MM.1S (cell line): ENCODE measurements around the gene PRR14.

ENCODE experiments used
- DNase-seq: peaks from one replicate; pipeline ENCODE4 v3.0.0-alpha.2; 2015
- H2AFZ ChIP-seq: fragments of 300-600 bp; sonication (generic); 2 replicates; pipeline ENCODE4 v1.6.0; 2016; ENCODE audit warnings: antibody characterized with exemption, low read length
- H3F3A ChIP-seq: fragments of 300-600 bp; sonication (generic); 2 replicates; pipeline ENCODE4 v1.6.1; 2016; ENCODE audit warnings: mild to moderate bottlenecking, antibody characterized with exemption, low read length, moderate library complexity, mixed read lengths; ENCODE audit not compliant: insufficient read depth
- H3K27ac ChIP-seq: fragments of 300-600 bp; sonication (generic); 2 replicates; pipeline ENCODE4 v1.5.1; 2016; ENCODE audit warnings: mild to moderate bottlenecking, low read length
- H3K27me3 ChIP-seq: fragments of 300-600 bp; sonication (generic); replicated peaks from 2 replicates; pipeline ENCODE4 v1.6.0; 2016; ENCODE audit warnings: low read length; ENCODE audit not compliant: insufficient read depth
- H3K36me3 ChIP-seq: fragments of 300-600 bp; sonication (generic); replicated peaks from 2 replicates; pipeline ENCODE4 v1.6.1; 2016; ENCODE audit warnings: mild to moderate bottlenecking, low read length, mixed read lengths; ENCODE audit not compliant: insufficient read depth
- H3K4me1 ChIP-seq: fragments of 300-600 bp; sonication (generic); 2 replicates; pipeline ENCODE4 v1.6.1; 2016; ENCODE audit warnings: low read length, mixed read lengths
- H3K4me2 ChIP-seq: fragments of 300-600 bp; sonication (generic); 2 replicates; pipeline ENCODE4 v1.6.0; 2016; ENCODE audit warnings: low read depth, low read length
- H3K4me3 ChIP-seq: fragments of 300-600 bp; sonication (generic); 2 replicates; pipeline ENCODE4 v1.5.1; 2016; ENCODE audit warnings: low read length, mixed read lengths
- H3K79me2 ChIP-seq: fragments of 300-600 bp; sonication (generic); 2 replicates; pipeline ENCODE4 v1.6.1; 2016; ENCODE audit warnings: mixed run types, low read length, mixed read lengths
- H3K9ac ChIP-seq: fragments of 300-600 bp; sonication (generic); 2 replicates; pipeline ENCODE4 v1.6.1; 2016; ENCODE audit warnings: low read length, mixed read lengths
- H3K9me2 ChIP-seq: fragments of 300-600 bp; sonication (generic); replicated peaks from 2 replicates; pipeline ENCODE4 v1.6.1; 2016; ENCODE audit warnings: mild to moderate bottlenecking, low read length, mixed read lengths; ENCODE audit not compliant: insufficient read depth
- H3K9me3 ChIP-seq: fragments of 300-600 bp; sonication (generic); replicated peaks from 2 replicates; pipeline ENCODE4 v1.6.1; 2016; ENCODE audit warnings: mild to moderate bottlenecking, low read length, mixed read lengths; ENCODE audit not compliant: insufficient read depth
- H4K20me1 ChIP-seq: fragments of 300-600 bp; sonication (generic); 2 replicates; pipeline ENCODE4 v1.6.1; 2016; ENCODE audit warnings: mild to moderate bottlenecking, low read length, moderate library complexity, mixed read lengths; ENCODE audit not compliant: insufficient read depth
- EZH2 ChIP-seq: fragments of 300-600 bp; sonication (generic); optimal IDR thresholded peaks from 2 replicates; pipeline ENCODE3; 2017; ENCODE audit warnings: low read depth, mild to moderate bottlenecking, antibody characterized with exemption, low read length, mixed read lengths
- EZH2phosphoT487 ChIP-seq: fragments of 300-600 bp; sonication (generic); IDR thresholded peaks from 2 replicates; pipeline ENCODE4 v1.6.1; 2018; ENCODE audit warnings: antibody characterized with exemption, low read length
- TF ChIP-seq, protein P1 (sequence below): fragments of 300-600 bp; sonication (generic); IDR thresholded peaks from 2 replicates; pipeline ENCODE4 v1.5.1; 2016; ENCODE audit warnings: antibody characterized with exemption, low read length, mixed read lengths

PRR14 gene

DNA sequence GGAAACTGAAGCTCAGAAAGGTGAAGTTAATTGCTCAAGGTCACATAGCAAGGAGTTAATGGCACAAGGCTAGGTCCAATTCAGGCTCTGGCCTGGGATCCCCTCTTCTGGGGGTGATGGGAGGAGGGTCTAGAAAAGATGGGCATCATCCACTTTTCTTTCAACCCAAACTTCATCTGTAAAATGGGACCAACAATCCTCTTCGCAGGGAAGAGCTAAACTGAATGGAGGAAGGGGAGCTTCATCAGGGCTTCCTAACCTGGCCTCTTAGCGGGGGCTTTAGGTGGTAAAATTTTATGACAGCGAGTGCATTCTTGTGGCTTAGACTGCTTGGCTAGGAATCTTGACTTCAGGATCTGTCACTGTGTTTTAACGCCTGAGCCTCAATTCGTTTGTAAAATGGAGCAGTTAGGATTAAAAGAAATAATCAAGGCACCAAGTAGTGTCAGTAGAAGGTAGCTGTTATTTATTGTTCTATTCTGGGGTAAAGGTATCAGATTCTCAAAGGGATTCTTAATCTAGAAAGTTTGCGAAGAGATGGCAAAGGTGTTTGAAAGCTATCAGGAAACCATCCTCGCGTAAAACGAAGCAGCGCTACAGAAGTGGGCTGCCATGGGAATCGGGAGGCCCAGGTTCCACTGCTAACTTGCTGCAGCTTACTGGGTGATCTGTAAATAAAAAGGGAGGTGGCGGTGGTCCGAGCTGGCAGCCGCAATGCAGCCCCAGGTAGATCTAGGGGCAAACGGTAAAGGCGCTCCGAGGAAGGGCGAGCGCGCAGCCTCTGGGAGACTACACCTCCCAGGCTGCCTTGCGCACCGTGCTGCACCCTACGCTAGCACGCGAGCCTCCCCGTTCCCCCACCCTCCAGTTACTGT is 46.7 kb downstream of the PRR14 start:
- Histone ChIP-seq H3F3A (peaks cover 11% of the 10 kb centered on the region; the same call in 1 of the 2 replicates), H3K4me3 (peak overlapping the region; percentile 97), H3K9me3 (no peaks in the 10 kb centered on the region), H3K27me3 (no peaks in the 10 kb centered on the region), H4K20me1 (peaks cover 10% of the 10 kb centered on the region), H3K9me2 (no peaks in the 10 kb centered on the region), H3K36me3 (peaks cover 14% of the 10 kb centered on the region), H2AFZ (peak overlapping the region; percentile 84), H3K27ac (peak overlapping the region; percentile 99; the same call in 1 of the 2 replicates), H3K4me2 (peak overlapping the region; percentile 92), H3K79me2 (peaks cover 39% of the 10 kb centered on the region), H3K9ac (peak overlapping the region; percentile 100), H3K4me1 (peaks cover 19% of the 10 kb centered on the region)
- TF ChIP-seq, protein P1, sequence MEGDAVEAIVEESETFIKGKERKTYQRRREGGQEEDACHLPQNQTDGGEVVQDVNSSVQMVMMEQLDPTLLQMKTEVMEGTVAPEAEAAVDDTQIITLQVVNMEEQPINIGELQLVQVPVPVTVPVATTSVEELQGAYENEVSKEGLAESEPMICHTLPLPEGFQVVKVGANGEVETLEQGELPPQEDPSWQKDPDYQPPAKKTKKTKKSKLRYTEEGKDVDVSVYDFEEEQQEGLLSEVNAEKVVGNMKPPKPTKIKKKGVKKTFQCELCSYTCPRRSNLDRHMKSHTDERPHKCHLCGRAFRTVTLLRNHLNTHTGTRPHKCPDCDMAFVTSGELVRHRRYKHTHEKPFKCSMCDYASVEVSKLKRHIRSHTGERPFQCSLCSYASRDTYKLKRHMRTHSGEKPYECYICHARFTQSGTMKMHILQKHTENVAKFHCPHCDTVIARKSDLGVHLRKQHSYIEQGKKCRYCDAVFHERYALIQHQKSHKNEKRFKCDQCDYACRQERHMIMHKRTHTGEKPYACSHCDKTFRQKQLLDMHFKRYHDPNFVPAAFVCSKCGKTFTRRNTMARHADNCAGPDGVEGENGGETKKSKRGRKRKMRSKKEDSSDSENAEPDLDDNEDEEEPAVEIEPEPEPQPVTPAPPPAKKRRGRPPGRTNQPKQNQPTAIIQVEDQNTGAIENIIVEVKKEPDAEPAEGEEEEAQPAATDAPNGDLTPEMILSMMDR = no peak
- TF ChIP-seq EZH2 (no peak), EZH2phosphoT487 (no peak)
- peak; percentile 96 for DNase-seq

DNA sequence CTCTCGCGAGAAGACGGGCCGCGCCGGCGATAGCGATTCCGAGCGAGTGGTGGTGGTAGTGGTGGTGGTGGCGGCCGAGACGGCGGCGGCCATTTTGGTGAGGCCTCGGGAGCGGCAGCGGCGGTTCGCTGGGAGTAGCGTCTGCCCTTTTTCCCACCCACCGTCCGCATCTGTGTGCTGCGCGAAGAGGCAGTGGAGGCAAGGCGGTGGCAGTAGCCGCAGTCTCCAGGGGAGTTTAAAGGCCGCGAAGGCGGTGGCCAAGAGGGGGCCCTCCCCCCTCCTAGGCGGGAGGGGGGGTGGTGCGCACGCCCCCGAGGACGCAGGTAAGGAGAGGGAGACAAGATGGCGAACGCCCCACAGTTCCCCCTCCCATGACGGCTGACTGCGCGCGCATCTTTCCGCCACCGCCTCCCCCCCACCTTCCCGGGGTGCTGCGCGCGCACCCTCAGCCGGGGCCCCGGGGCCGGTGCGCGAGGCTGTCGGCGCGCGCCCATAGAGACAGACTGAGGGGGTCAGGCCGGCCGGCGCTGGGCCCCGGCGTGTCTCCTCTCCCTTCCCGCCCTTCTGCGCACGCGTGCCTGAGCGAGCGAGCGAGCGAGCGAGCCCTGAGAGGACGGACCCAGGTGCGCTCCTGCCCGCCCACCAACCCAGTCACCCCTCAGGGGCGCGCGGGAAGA is 47.5 kb downstream of the PRR14 start:
- peaks cover 43% of the 10 kb centered on the region for H3K79me2 ChIP-seq
- H3K9me3 ChIP-seq = no peaks in the 10 kb centered on the region
- peaks cover 14% of the 10 kb centered on the region for H3K36me3 ChIP-seq
- H3K9ac ChIP-seq = peak overlapping the region; percentile 100
- peaks cover 11% of the 10 kb centered on the region; the same call in 1 of the 2 replicates for H3F3A ChIP-seq
- H3K4me3 ChIP-seq = peak overlapping the region; percentile 97
- TF ChIP-seq, protein P1 = no peak
- TF ChIP-seq EZH2phosphoT487 (no peak), EZH2 (no peak)
- no peaks in the 10 kb centered on the region for H3K9me2 ChIP-seq
- peak overlapping the region; percentile 70 for H2AFZ ChIP-seq
- no peaks in the 10 kb centered on the region for H3K27me3 ChIP-seq
- peak overlapping the region; percentile 99 for H3K27ac ChIP-seq
- DNase-seq = peak; percentile 90
- peaks cover 19% of the 10 kb centered on the region for H3K4me1 ChIP-seq
- peak overlapping the region; percentile 92; the same call in 1 of the 2 replicates for H3K4me2 ChIP-seq
- peaks cover 10% of the 10 kb centered on the region for H4K20me1 ChIP-seq

DNA sequence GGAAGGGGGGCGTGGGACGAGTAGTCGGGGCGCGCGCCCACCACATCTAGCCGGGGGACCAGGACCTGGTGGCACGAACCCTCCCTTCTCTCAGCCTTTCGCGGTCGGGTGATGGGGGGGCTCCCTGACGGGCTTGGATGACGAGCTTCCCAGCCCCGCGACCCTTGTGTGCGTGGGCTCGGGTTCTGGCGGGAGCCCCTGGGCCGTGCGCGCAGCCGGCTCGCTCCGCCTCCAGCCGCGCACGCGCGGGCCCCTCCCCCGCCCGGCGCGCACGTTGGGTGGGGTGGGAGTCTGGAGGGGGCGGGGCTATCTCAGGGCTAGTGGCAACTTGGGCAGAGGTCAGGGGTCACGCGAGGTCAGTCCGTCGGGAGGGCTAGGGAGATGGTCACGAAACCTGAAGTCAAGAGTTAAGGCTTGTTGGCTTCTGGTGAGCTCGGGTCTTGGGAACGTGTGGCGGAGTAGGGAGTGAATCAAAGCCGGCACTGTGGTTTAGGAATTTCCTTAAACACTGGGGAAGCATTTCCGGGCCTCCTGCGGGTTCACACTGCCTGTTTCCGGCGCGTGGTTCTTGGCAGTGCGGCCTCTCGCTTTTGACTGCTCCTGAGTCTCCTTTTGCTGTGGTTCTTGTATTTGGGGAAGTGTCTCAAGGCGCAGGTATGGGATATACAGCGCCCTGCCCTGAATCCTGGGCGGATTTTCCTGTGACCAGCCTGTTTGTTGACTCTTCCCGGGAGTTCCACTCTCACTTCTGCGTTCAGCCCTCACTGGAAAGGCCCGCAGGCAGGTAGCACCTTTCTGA is 48.3 kb downstream of the PRR14 start, which contains the start of gene SRCAP:
Gene SRCAP (plus strand): TSS at position 356 of the 799 bp plus-strand sequence. CDS start 1,654 bp downstream, outside the sequence.
- peaks cover 46% of the 10 kb centered on the region for H3K79me2 ChIP-seq
- DNase-seq = peak; percentile 83

More for the DNA sequence above, 48.3 kb downstream of the PRR14 start, which contains the start of gene SRCAP:
- Histone ChIP-seq H2AFZ (peak within 1 kb of the TSS; percentile 70), H3K4me1 (peaks cover 14% of the 10 kb centered on the region), H3K36me3 (peaks cover 17% of the 10 kb centered on the region), H3K9me3 (no peaks in the 10 kb centered on the region), H4K20me1 (peaks cover 10% of the 10 kb centered on the region), H3K27me3 (no peaks in the 10 kb centered on the region), H3K9ac (peak within 1 kb of the TSS; percentile 100), H3K27ac (peak within 1 kb of the TSS; percentile 99), H3K4me2 (peak within 1 kb of the TSS; percentile 92), H3K4me3 (peak within 1 kb of the TSS; percentile 97), H3F3A (peaks cover 11% of the 10 kb centered on the region; the same call in 1 of the 2 replicates), H3K9me2 (no peaks in the 10 kb centered on the region)
- no peak for TF ChIP-seq EZH2
- TF ChIP-seq, protein P1 = no peak
- TF ChIP-seq EZH2phosphoT487 = no peak
